HUDEP-2 (cell line): ENCODE data around the gene BRI3BP.
"Not testable (repeated sequence)": the region's sequence is repeated elsewhere in the genome, so short reads cannot be mapped to it uniquely, and the experiment has no call there.

Source experiments
- DNase-seq, 76 experiments: peaks; one replicate each; lab custom pipeline; 2025; ENCODE audit not compliant: unreplicated experiment in 76 of 76; lab: John Stamatoyannopoulos, UW

BRI3BP gene

DNA sequence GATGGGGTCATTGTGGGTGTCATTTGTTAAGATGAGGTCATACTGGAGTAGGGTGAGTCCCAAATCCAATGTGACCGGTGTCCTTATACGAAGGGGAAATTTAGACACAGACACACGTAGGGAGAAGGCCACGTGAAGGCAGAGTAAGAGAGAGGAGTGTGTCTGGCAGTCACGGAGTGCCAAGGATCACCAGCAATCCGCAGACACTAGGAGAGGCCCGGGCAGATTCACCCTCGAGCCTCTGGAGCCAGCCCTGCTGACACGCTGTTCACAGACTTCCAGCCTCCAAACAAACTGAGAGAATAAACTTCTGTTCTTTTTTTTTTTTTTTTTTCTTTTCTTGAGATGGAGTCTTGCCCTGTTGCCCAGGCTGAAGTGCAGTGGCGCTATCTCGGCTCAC, 24.9 kb downstream of the BRI3BP start:
- no peak for DNase-seq

DNA sequence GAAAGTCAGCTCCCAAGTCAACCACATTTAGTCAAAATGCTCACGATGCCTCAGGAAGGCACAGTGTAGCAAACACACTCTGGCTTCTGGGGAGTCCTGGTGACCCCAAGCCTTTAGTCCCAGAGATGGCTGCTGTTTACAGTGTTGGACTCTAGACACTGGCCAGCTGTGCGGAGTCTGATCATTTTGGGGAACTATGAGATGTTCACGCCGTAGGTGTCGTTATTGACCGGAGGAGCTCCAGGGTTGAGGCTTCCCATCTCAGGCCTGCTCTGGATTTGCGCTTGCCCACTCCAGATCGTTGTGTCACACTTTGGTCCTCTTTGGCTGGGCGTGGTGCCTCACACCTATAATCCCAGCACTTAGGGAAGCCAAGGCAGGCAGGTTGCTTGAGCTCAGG, 27.7 kb downstream of the BRI3BP start:
- DNase-seq = no peak

DNA sequence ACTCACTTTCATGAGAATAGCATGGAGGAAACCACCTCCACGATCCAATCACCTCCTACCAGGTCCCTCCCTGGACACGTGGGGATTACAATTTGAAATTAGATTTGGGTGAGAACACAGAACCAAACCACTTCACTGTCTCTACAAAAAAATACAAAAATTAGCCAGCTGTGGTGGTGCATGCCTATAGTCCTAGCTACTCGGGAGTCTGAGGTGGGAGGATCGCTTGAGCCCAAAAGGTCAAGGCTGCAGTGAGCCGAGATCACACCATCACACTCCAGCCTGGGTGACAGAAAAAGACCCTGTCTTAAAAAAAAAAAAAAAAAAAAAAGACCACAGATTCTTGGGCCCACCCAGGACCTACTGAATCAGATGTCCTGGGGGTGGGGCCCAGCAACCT, 28.3 kb downstream of the BRI3BP start:
- DNase-seq = no peak

DNA sequence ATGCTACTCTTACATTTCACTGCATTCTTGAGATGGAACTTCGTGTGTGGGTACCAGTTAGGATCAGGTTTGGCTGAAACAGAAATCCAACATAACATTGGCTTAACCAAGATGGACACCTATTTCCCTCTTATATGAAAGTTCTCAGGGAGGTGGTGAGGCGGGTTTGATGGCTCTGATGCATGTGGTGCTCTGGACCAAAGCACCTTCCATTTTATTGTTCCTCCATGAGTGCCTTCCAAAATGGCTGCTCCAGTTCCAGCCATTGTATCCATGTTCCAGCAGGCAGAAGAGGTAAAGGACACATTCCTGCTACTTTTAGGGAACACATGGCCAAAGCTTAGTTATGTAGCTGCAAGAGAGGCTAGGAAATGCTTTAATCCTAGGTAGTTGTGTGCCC, 29.6 kb downstream of the BRI3BP start:
- no peak for DNase-seq

- no peak for DNase-seq
These were observed 31.6 kb downstream of the BRI3BP start for GRCh38 chr12:125024949-125025563.

- DNase-seq = no peak
These were observed 32.3 kb downstream of the BRI3BP start for GRCh38 chr12:125025606-125026235.

DNA sequence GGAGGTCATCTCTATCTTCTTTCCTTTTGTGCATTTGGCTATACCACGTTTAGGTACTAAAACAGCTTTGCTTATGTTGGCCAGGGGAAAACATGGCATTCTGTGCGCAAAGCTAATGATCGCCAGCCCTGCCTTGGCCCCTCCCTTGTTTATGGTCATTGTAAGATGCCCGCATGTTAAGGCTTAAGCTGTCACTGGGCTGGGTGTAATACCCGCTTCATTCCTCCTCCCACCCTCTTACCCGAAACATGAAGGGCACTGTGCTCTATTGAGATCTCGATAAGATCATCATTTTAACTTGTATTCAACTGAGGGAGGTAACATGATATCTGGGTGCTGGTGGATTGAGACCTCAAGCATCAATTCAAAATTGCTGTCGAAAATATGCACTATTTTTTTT, 34.7 kb downstream of the BRI3BP start:
- DNase-seq = no peak

DNA sequence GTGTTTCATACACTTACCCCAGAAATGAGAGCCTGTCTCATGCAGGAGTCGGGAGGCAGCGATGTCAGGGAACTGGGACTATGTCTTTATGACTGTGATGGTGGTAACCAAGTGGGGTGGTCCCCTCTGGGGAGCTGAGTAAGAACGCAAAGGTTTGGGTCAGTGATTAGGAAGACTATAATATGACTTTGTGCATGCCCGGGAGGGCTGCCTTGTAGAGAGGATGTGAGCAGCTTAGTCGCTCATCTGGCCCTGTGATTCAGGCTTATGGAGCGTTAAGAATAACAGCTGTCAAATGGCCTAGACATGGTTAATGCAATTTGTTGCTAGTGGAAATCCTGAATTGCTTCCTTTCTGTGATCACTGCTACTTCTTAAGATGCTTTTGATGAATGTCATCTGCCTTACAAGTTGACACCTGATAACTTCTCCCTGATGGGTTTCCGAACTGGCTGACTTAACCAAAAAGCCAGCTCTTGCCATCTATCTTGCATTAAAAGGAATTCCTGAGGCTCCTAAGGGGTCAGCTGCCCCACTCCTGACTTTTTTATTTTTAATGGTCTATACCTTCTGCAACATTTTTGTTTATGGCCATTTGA, 36.4 kb downstream of the BRI3BP start:
- DNase-seq = no peak

DNA sequence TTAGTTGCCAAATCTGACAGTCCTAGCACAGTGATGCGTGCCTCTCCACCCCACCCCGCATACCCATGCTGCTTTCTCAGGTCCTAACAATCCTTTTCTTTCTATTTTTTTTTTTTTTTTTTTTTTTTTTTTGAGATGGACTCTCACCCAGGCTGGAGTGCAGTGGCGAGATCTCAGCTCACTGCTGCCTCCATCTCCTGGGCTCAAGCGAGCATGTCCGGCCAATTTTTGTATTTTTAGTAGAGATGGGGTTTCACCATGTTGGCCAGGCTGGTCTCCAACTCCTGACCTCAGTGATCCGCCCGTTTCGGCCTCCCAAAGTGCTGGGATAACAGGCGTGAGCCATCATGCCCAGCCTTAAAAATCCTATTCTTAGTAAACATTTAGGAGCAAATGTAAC, 38.0 kb downstream of the BRI3BP start:
- DNase-seq = not testable (repeated sequence)

GRCh38 chr12:125032466-125033152, 39.2 kb downstream of the BRI3BP start:
- no peak for DNase-seq

- no peak for DNase-seq
These were observed 39.8 kb downstream of the BRI3BP start for GRCh38 chr12:125033288-125033687.

DNA sequence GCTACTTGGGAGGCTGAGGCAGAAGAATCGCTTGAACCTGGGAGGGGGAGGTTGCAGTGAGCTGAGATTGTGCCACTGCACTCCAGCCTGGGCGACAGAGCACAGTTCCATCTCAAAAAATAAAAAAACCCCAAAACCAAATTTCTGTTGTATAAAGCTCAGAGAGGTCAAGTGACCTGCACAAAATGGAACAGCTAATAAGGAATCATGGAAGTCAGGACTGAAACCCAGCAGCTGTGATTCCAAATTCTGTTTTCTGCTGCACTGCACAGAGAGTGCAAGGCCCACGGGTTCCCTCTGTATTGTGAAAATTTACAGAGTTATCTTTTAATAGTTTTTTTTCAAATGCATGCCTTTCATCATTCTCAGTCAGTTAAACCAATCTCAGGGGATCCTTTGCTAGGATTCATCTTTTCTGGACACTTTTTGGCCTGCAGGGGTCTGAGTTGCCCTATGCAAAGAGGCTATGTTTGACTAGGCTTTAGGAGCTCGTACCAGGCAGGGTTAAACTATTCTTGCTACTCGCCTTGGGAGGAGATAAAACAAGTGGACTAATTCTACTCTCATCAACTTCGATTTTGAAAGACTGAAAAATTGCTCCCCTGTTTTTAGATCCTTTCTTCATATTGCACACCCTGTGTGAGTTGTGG, 45.7 kb downstream of the BRI3BP start:
- DNase-seq = peak in 1 of 76 experiments; percentile 5

- no peak for DNase-seq
These were observed 55.6 kb downstream of the BRI3BP start for GRCh38 chr12:125049093-125049458.

GRCh38 chr12:125050446-125050845, 57.0 kb downstream of the BRI3BP start:
- no peak for DNase-seq

- no peak for DNase-seq
These were observed 57.4 kb downstream of the BRI3BP start for GRCh38 chr12:125050868-125051267.

DNA sequence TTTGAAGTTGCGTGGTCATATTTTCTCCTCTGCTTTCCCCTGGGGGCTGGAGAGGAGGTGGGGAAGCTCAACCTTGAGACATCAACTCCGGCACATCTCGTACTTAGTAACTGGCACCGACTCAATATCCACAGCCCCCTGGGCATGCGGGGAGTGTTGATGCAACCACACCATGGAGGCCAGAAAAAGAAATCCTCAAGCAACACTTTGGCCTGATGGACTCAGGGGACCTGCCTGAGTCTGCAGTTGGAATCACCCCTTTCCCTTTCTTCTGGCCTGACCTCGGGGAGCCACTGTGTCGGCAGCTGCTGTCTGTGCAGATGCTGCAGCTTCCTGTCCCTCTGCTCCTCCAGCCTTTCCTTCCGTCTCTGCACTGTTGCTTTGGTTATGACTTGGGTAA, 60.4 kb downstream of the BRI3BP start:
- no peak for DNase-seq

GRCh38 chr12:125055591-125055990, 62.1 kb downstream of the BRI3BP start:
- DNase-seq = no peak

GRCh38 chr12:125056306-125056705, 62.9 kb downstream of the BRI3BP start:
- DNase-seq = no peak

GRCh38 chr12:125057708-125058107, 64.3 kb downstream of the BRI3BP start:
- no peak for DNase-seq

DNA sequence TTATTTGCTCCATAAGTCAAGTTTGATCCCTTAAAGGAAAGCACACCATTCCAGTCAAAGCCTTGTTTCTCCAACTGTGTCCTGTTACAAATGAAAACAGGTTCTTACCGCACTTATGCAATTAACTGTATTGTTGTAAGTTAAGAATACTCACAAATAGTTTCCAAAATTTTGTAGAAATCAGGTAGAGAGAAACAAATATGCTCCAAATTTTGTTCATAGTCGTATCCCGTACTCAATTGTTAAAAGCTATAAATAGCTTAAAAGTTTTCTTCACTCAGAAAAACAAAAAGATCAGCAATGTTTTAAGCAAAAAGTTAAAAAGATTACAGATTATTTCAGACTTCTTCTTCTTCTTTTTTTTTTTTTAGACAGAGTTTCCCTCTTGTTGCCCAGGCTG, 67.8 kb downstream of the BRI3BP start:
- no peak for DNase-seq

DNA sequence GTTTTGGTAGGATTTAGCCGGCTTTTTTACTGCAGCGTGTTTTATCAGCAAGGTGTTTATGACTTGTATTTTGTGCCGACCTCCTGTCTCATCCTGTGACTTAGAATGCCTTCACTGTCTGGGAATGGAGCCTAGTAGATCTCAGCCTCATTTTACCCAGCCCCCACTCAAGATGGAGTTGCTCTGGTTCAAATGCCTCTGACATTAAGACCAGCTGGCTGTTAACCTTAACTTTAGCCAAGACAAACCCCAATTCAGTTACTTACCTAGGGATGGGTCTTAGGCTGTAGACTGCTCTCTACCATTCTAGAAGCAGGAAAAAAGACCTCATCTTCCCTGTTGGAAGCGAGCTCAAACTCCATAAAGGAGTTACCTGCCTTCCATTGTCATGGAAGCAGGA, 70.1 kb downstream of the BRI3BP start:
- not testable (repeated sequence) for DNase-seq
